Embryonic facial prominence (tissue), 1 donor: ENCODE results near the gene LSAMP.

Experiments
- DNase-seq: peaks from one replicate; pipeline ENCODE4 v3.0.0-alpha.2; 2016; ENCODE audit errors: extremely low spot score

The LSAMP gene

DNA sequence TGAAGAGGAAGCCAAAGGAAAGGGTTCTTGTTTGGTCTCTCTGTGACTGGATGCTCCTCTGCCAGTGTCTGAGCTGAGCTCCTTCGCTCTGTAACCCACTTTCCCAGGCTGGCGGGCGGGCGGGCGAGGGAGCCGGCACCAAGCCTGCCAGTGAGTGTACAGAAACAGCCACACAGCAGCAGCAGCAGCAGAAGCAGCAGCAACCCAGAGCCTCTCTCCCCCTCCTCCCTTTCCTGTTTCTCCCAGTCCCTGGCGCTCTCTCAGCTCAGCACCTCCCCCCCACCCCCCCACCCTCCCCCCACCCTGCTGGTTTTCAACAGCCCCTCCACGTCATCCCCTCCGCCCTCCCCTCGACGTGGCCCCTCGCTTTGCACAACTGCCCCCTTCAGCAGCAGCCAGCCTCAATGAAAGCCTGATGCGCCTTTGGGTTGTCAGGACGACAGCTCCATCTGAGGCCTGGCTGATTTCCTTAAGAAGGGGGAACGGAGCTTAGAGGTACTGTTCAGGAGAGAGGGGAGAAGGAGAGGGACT, at the start of gene LSAMP:
TSS of gene LSAMP (minus strand) at position 177 of the 531 bp plus-strand sequence.
- peak; percentile 72 for DNase-seq

DNA sequence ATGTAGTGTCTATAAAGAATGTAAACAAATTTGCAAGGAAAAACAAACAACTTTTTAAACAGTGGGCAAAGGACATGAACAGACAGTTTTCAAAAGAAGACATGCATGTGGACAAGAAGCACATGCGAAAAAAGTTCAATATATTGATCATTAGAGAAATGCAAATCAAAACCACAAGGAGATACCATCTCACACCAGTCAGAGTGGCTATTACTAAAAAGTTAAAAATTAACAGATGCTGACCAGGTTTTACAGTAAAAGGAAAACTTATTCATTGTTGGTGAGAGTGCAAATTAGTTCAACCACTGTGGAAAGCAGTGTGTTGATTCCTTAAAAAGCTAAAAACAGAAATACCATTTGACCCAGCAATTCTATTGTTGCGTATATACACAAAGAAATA, 47.1 kb upstream of the LSAMP start:
- DNase-seq = no peak

DNA sequence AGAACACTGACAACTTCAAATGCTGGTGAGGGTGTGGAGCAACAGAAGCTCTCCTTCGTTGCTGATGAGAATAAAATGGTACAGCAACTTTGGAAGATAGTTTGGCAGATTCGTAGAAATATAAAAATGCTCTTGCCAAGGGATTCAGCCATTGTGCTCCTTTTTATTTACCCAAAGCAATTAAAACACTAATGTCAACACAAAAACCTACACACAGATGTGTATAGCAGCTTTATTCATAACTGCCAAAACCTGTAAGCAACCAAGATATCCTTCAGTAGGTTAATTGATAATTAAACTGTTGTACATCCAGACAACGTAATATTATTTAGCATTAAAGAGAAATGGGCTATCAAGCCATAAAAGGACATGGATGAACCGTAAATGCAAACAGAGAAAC, 37.8 kb upstream of the LSAMP start:
- no peak for DNase-seq

DNA sequence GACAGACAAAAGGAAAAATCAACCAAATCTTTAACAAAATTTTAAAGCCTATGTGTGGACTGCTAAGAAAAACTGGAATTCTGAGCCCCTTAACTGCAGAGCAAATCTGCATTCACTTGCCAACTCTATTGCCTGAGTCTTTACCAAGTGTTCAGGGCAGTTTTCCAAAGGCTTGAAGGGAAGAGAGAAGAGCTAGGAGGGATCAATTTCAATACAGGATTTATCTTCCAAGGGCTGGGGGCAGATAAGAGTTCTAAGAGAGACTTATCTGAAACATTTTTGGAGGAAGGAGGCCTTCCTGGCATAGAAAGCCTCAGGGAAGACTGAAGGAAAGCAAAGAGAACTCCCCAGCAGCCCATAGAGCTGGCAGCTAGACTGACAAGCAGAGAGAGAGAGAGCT, 31.4 kb upstream of the LSAMP start:
- no peak for DNase-seq

DNA sequence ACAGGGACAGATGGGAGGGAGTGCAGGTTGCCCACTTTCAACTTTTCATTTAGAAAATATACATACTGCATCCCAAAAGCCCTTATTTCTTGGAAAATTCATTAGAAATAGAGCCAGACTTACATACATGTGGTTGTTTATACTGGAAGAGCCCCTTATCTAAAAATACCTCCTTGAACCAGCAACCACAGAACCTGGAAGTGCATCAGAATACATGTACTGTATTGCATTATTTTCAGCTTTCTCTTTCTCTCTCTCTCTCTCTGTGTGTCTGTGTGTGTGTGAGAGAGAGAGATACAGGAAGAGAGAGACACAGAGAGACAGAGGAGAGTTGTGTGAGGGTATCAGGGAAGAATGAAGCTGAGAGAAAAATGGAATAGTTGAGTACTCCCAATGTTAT, 29.5 kb upstream of the LSAMP start:
- no peak for DNase-seq

DNA sequence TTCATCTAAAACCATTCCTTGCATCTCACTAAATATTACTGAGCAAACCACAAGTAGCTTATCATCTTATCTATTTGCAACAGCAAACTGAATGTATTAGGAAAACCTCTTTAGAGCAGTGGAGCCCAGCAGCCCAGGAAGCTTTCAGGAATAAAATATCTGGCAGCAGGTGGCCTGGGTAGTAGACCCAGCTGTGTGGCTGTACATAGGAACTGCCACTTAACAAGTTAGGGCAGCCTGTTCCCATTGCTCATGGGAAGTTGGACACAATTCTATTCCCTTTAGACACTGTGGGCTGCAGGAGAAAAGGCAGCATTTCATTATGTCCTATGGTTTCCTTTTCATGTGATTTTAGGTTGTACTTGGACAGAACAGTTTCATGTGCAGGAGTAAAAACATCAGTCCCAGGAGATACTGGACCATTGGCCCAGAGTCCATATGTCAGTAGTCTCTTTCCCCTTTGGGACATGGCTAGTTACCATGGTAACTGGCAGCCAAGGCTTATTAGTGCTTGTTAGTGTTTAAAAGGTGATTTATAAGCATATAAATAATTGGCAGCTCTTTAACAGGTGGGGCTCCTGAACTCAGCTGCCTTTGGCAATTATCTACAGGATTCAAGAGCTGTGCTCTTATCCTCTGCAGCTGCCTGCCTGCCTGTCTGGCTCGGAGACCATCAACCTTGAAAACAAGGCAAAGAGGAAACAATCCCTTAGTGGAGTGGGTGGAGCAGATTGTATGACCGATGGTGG, 28.9 kb upstream of the LSAMP start:
- no peak for DNase-seq

DNA sequence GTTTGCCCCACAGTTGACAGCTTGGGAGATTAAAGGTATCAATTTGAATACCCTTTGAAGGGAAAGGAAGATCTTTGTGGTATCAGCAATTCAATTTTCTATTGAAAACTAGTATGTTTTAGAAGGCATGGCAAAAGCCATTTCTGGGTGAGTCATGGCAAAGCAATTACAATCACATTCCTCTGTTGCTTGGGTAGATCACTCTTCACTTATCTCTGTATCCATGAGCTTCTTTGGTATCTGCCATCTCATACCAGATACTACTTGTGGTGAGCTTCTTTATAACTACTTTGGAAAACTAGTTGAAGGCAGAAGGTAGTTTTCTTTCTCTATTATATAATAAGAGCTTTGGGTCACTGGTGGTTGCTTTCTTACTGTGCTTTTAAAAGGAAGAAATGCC, 28.3 kb upstream of the LSAMP start:
- DNase-seq = no peak

DNA sequence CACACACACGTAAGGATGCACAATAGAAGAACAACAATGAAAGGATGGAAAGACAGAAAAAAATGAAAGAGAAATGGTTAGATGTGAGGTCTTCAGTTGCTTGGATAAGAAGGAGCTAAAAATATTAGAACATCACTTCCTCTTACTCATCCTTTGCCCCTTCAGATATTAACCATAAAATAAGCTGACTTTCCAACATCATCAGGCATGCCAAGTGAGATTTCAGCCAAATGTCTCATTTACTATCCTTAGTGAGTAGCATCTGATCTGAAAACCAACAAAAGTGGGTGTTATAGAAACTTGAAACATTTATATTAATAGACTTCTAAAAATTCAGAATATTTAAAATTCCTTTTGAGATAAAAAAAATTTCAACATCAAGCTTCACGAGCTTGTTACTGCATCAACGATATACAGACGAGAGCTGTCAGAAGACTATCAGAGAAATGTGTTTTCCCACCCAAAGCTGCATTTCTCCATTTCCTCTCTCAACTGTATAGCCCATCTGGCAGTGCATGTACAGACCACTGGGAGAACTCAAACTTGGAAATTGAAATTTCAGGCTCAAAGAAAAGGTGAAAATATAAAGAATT, 25.4 kb upstream of the LSAMP start:
- DNase-seq = no peak

DNA sequence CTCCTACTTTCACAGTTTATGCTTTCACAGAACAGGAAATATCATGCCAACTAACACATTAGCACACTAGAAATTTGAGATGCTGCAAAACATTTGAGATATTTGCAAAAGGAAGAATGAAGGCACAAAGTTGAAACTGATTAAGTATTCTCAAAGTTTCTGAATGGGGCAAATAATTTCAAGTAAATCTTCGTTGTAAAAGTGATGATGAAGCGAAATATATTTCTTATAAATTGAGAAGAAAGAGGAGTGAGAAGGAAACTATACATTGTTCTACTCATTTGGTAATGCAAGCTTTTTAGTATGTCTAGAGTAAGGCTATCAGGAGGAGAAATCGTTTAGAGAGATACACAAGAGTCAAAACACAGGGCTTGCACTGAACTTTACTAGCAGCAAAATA, 24.3 kb upstream of the LSAMP start:
- DNase-seq = no peak

DNA sequence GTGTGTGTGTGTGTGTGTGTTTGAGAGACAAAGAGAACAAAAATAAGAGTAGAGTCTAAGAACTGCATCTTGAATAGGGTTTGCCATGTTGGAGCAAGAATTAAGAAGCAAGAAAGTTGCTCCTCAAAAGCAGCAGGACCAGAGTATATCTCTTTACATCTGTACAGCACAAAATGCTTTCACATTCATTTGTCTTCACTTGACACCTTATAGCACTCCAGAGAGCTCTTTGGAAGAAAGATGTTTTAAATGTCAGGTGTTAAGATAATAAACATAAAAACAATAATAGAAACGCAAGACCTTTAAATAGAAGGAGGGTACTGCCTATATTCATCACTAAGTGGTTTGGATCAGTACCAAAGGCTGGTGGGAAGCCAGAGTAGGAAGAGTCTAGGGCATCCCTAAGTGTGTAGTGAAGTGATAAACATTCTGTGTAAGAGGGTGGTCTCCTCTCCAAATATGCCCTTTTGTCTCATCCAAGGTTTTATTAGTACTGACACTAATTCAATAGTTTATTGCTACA, 19.1 kb upstream of the LSAMP start:
- no peak for DNase-seq

DNA sequence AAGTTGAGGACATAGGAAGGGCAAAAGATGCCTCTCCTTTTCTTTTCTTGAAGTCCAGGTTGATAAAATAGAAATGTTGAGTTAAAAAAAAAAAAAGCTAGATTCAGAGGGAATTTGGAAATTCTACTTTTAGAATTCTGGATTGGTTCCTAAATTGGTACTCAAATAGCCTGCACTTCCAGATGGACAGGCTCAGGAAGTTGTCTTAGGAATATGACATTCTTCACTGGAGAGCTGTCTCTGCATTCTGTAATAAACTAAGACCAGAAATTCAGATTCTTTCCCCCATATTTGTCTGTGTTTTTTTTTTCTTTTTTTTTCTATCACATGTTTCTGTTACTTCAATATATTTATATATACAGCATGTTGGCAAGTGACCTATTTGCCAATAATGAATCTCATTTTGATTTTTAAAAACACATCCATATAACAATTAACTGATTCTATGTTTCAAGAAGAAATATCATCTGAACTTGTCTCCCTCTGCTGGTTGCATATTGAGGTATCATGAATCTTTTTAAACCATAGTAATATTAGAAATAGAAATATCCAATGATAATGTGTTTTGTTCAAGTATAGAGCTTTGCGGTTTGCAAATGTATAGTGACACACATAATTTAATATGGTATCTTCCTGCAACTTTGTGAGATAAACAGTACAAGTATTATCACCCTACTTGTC, 8.5 kb upstream of the LSAMP start:
- DNase-seq = no peak

DNA sequence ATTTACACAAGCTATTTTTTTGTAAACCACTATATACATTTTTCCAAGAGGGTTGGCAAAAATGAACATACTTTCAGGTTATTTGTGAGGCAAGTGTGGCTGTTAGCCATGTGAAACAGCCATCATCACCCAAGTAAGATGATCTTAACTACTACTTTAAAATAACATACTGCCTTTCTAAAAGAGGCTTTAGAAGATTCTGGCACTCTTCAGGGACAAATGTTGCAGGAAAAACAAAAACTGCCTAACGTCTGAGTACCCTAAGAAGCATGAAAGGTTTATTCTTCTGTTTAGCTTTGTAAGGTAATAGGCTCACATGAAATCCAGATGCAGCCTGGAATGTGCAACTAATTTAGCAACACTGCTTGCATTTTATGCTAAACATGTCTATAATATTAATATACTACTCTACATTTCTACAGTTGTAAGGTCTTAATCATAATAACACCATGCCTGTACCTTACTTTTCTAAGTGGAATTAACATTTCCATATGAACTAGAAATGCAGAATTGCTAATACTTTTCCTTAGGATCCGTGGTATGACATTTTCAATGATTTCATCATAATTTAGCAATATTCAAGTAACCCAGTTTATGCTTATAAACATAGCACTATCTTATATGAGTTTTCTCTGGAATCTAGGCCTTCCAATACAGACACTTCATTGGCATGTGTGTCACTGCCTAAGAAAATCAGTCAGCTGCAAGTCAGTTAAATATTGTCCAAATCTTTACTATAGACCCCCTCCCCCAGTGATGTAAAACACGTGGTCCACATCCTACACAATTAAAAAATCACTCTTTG, 4.5 kb upstream of the LSAMP start:
- DNase-seq = no peak

DNA sequence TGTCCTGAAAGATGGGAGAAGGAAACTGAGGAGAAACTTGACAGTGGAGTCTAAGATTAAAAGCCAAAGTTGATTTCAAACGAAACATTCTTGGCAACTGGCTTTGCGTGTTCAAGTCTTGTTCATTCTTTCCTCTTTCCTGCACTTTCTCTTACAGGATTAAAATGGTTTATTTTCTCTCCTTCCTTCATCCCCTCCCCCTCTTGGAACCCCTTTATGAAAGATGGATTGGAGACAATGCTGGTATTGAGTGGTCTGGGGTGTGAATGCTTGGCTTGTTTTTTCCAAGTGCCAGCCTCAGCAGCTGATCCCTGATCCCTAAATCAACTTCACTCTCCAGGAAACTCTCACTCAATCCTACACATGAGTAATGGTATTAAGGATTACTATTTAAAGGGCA, 703 bp upstream of the LSAMP start:
- DNase-seq = no peak

DNA sequence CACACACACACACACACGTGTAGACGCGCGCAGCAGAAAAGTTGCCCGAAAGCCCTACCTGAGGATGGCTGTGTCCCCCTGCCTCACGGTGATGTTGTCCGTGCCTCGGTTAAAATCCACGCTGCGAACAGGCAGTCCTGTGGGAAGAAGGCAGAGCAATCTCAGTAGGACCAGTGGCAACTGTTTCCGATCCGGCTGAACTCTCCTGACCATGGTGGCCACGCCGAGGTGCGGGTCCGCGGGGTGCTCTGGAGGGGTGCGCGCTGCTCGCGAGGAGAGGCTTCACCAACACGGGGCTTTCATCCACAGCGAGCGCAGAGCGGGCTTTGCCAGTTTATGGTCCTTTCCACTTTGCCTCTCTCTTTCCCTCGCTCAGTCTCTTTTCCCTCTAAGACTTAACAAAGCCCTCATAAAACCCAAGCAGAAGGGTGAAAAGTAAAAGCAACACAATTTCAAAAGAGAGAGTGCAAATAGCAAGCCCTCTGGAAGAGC, 422 bp downstream of the LSAMP start:
- DNase-seq = no peak

DNA sequence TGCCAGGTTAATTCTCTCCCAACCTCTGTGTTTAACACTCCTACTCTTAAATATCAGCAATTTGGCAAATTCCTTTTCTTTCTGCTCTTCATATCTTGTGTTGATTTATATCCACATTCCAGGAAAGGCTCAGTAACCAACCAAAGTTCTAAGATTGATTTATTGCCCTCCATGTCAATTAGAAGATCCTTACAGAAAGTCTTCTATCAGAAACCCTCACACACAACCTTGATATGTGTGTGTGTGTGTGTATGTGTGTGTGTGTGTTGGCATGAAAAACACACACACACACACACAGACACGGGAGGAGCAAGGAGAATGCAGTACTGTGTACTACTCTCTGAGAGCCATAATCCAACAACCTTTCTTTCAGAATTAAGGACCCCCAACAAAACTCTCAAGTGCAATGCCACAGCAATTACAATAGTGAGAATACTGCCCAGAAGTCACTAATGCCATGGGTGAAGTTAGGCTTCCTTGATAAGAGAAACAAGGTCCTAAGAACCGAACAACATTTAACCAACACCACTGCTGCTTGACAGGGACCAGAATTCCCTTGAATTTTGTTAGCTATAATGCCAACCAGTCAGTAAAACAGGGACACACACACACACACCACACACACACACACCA, 1.1 kb downstream of the LSAMP start:
- DNase-seq = no peak

DNA sequence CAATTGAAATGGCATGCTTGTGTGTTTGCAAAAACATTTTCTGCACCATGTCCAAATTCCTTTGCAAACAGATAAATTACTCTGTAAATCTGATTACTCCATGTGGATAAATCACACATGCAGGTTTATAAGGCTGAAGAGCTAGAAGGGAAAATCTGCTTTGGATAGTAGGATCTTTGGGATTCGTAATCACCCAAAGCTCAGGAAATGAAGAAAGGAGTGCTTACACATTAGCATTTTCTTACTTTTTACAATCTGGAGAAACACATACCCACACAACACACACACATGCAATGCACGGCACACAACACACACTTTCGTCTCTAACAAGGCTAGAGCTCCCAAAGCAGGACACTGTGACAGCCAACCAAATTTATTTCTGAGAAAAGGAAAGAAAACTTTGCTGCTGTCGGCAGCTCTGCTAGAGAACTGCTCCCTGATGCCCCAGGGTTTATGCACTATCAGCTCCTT, 2.1 kb downstream of the LSAMP start:
- DNase-seq = no peak

DNA sequence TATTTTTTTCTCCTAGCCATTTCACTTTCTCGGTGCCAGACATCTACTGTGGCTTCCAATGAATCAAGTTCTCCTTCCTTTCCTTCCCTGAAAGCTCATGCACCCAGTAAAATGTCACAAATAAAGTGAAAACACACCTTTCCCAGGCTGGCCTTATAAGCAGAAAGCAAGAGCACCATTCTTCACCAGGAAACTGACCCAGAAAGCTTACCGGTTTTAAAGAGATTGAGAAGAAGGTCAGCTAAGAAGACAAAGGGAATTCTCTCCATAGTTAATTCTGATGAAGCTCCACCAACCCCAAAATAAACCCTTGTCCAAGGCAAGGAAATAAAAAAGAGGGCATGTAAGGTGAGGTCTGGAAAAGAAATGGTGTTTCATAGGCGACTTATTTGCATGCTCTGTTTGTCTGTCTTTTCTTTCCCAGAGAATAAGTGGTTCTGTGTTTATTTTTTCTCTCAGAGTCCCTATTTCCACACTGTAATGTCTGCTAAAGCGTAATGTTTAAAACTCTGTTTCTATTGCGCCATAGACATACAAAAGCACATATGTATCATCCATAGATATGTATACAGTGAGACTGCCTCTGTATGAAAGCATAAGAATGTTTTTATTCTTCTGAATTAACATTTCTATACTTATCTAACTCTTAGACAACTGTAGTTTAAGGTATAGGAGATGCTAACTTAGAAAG, 2.8 kb downstream of the LSAMP start:
- no peak for DNase-seq

DNA sequence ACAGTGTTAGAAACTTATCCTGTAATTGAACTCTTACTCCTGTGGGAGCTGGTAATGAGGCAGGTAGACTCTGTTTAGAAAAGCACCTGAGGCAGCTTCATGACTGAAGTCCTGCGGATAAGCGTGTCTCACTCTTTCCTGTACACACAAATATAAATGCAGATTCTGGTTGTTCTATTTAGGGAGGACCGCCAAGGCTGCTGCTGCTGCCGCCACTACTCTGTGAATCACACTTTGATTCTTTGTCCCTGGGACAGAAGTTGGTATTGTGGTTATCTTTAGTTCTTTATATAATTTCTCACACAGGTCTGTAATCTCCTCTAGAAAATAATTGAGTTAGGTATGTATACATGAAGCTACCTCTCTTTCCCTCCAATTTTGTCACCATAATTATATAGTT, 3.6 kb downstream of the LSAMP start:
- DNase-seq = no peak

DNA sequence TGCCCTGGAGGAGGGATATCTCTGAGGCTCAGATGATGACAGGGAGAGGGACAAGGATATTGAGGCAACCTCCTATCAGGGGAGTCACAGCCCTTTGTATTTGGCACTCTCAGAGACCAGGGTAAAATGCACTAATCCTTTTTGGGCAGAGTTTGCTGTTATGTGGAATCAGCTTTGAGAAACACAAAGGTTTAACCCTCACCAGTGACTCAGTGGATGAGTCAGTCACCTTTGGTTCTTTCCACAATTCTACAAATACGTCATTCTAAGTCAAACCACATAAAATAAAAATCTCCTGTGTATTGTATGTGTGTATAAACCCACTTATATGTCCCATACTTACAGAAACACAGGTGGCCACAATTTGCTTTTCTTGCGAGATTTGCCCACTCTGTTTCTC, 5.1 kb downstream of the LSAMP start:
- no peak for DNase-seq

DNA sequence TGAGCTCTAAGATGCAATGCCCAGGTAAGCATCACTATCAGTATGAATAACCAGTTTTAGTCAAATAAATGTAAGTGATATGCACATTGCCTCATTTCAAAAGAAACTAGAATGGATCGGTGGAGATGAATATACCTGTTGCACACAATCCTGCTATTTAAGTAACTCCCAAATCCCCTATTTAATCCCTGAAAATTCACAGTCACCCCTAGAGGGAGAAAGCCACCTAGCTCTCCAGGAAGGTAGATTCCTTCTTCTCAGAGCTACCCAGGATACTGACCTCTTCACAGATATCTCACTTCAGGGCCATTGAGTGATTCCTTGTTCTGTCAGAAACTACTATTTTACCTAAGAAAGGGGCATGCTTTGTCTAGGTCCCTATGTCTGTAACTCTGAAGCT, 11.7 kb downstream of the LSAMP start:
- no peak for DNase-seq

DNA sequence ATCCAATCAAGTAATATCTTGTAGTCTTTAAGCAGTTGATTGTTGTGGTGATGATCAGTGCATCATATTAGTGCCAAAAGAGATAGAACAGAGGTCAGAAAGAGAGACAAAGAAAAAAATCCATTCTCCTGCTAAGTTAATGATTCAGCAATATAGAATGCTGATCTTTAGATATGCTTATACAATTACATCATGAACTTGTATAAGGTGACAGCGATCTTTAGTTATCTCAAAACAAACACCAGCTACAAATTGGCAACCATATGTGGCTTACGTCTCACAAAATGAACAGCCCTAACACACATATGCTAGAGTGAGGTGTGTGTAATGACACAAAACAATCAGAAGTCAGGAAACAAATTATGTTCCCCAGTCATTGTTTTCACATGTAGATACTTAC, 12.5 kb downstream of the LSAMP start:
- no peak for DNase-seq
